Fibroblast of the conjunctiva (primary cell): ENCODE measurements around the gene TRIM38.
"Not testable (repeated sequence)": the region's sequence is repeated elsewhere in the genome, so short reads cannot be mapped to it uniquely, and the experiment has no call there.

ENCODE experiments used
- DNase-seq: peaks from one replicate; pipeline ENCODE4 v3.0.0-alpha.2; 2010; ENCODE audit warnings: low read depth

Gene TRIM38

DNA sequence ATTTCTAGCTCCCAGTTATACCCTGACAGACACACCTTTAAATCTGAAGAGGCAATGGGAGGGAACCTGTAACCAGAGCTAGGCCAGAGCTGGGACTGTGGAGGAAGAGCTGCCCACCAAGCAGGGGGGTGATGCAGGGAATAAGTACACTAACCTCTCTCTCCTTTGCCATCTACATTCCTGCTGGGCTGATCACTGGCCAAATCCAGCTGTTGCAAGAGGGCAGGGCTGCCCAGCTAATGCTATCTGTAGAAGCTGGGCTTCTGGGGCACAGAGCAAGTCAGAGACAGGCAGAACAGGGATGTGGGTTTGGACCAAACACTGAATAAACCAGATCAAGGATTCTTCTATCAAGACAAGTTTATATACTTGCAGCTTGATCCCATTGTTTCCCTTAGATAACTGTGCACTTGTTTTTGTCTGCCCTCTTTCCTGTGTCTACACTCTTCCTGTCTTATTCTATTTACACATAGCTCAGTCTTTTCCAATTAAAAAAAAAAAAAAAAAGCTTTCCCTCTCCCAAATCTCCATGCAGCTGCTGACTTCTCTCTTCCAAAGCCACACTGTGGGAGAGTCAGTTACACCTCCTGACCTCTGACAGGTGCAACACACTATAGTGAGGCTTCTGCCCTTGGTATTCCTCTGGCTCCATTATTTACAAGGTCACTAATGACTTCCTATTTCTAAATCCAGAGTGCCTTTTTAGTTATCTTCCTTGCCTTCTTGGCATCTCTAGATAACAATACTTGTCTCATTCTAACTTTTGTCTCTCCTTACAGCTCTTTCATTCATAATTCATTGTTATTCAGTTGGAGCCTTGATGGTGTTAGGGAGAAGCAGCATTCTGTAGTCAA lies 43.7 kb downstream of the TRIM38 start:
- DNase-seq = no peak

DNA sequence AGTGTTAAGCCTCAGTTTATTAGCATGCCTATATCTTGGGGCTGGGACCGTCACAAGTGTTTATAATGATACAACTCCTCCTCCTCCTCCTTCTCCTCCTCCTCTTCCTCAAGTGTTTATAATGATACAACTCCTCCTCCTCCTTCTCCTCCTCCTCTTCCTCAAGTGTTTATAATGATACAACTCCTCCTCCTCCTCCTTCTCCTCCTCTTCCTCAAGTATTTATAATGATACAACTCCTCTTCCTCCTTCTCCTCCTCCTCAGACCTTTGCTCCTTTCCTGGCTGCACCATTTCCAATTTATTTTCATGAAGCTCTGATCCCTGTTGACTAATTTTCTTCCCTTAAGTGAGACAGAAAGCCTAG lies 44.3 kb downstream of the TRIM38 start:
- DNase-seq = not testable (repeated sequence)

GRCh38 chr6:26008470-26008869 lies 45.9 kb downstream of the TRIM38 start:
- DNase-seq = no peak

DNA sequence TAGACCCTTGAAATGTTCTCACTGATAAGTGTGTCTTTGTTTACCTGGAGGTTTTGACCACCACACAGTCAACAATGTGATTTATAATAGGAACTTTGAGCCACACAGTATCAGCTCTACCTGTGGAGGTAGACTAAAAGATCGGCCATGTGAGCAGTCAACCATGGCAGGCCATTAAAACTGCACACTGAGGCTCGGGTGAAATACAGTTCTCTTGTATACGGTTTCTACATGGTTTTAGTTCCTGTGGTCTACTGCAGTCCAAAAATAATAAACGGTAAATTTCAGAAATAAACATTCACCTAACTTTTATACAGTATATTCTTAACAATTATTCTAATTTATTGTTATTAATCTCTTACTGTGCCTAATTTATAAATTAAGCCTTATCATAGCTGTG lies 47.2 kb downstream of the TRIM38 start:
- DNase-seq = no peak

- no peak for DNase-seq
Measured at GRCh38 chr6:26012061-26012460, 49.5 kb downstream of the TRIM38 start.

GRCh38 chr6:26014386-26014785 lies 51.8 kb downstream of the TRIM38 start:
- DNase-seq = not testable (repeated sequence)

DNA sequence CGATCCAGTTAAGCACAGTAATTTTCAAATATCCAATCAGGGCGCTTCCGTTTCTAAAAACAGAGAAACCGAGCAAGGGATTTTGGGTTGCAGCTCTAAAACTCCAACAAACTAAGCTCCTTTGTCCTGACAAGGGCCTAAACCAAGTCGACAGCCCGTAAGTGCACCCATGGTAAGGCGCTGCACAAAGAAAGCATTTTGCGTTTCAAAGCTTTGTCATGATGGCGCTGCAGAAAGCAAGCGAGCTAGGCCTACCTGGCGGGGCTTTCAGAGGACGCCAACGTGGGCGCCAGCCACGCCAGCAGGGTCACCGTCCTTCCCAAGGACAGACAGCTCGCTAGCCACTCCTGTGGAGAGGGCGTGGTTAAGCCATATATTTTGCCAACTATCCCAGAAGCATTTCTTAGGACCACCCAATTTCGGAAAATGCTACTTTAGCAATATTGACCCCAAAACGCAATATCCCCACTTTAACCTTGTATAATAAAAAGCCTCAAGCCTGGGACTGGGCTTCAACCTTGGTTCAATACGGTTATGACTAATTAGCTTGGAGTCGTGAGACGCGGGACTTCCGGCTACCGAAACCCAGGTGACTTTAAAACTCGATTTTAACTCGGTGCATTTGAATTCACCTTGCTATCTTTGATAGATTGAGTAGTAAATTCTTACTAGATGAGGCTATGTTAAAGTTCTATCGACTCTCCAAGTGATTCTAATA lies 53.8 kb downstream of the TRIM38 start:
- DNase-seq = no peak

DNA sequence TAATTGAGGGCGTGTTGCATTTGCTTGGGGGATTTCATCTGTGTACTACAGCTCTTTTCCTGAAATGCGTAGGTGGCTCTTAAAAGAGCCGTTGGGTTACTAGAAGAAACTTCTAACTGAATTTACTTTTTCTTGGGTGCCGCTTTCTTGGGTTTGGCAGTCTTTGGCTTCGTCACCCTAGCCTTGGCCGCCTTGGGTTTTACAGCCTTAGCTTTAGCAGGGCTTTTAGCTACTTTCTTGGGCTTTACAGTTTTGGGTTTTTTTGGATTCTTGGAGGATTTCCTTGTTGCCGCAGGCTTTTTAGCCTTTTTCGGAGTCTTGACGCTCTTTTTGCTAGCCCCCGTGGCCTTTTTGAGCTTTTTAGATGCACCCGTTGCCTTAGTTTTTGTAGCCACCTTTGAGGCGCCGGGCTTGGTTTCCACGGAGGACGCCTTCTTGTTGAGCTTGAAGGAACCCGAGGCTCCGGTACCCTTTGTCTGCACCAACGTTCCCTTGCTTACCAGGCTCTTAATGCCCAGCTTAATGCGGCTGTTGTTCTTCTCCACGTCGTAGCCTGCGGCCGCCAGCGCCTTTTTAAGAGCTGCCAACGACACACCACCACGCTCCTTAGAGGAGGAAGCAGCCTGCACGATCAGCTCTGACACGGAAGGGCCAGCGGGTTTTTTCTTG lies 54.5 kb downstream of the TRIM38 start:
- DNase-seq = no peak

- no peak for DNase-seq
Measured at GRCh38 chr6:26017632-26017966, 55.0 kb downstream of the TRIM38 start.

- no peak for DNase-seq
Measured at GRCh38 chr6:26019261-26019830, 56.7 kb downstream of the TRIM38 start.

- no peak for DNase-seq
Measured at GRCh38 chr6:26019967-26020328, 57.3 kb downstream of the TRIM38 start.

DNA sequence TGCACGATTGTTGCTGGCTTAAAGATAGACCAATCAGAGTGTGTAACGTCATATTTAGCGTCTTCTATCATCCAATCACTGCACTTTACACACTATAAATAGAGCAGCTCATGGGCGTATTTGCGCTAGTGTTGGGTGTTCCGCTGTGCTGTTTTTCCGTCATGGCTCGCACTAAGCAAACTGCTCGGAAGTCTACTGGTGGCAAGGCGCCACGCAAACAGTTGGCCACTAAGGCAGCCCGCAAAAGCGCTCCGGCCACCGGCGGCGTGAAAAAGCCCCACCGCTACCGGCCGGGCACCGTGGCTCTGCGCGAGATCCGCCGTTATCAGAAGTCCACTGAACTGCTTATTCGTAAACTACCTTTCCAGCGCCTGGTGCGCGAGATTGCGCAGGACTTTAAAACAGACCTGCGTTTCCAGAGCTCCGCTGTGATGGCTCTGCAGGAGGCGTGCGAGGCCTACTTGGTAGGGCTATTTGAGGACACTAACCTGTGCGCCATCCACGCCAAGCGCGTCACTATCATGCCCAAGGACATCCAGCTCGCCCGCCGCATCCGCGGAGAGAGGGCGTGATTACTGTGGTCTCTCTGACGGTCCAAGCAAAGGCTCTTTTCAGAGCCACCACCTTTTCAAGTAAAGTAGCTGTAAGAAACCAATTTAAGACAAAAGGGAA lies 57.9 kb downstream of the TRIM38 start:
- peak; percentile 94 for DNase-seq

DNA sequence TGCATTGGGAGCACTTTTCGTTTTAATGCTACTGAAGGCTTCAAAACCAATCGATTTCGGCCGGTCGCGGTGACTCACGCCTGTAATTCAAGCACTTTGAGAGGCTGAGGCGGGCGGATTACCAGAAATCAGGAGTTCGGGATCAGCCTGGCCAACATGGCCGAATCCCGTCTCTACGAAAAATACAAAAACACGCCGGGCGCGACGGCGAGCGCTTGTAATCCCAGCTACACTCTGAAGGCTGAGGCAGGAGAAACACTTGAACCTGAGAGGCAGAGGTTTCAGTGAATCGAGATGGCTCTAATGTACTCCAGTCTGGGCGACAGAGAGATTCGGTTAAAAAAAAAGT lies 58.4 kb downstream of the TRIM38 start:
- DNase-seq = peak; percentile 64

- DNase-seq = peak; percentile 94
Measured at GRCh38 chr6:26021350-26022131, 58.9 kb downstream of the TRIM38 start.

- DNase-seq = peak; percentile 78
Measured at GRCh38 chr6:26022132-26022472, 59.5 kb downstream of the TRIM38 start.

DNA sequence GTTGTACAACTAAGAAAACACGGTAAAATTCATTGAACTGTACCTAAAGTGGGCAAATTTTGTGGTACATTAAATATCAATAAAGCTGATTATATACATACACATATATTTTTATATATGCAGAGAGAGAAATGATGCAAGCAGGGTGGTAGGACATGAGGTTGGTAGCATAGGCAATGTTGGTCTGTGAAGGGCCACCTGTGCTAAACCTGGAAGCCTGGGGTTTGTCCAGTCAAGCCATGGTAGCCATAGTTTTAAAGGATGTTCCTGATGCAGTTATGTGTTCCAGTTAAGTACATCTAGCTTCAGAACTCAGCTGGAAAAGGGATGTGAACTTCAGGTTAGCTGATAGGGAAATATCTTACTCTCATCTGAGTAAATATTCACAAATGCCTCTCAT lies 60.1 kb downstream of the TRIM38 start:
- DNase-seq = no peak

DNA sequence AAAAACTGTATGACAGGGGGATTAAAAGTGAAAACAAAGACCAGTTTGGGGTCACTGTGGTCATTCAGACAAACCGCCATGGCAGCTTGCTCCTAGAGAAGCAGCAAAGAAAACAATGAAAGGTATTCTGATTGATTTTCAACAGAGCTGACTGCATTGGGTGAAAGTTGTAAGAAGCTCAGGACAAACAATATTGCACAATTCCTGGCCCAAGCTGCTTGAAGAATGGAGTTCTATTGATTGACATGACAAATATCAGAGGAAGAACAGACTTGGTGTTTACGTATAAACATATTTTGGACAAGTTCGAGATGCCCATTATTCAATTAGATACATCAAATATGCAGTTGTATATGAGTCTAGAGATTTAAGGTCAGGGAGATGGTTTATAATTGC lies 62.0 kb downstream of the TRIM38 start:
- no peak for DNase-seq

- DNase-seq = no peak
Measured at GRCh38 chr6:26025047-26025893, 62.7 kb downstream of the TRIM38 start.

GRCh38 chr6:26025894-26026832 lies 63.6 kb downstream of the TRIM38 start:
- DNase-seq = peak; percentile 94
